Pancreas (tissue), 10 donors: Measurements from ENCODE around the gene RALGPS2. TPM values are rescaled to one million over a fixed set of nuclear protein-coding genes. Genes with fewer than 3 reads are reported as not detected.

Experiments used
- ATAC-seq, 4 donors: fragments of 200-7000 bp; cut with Tn5 transposase; one replicate each; pipeline versions ENCODE4 v1.8.0 to v1.9.1; 2020; ENCODE audit warnings: mild to moderate bottlenecking in 4 of 4, moderate library complexity in 4 of 4
- DNase-seq, 6 donors: peaks; one replicate each; pipeline ENCODE4 v3.0.0-alpha.2; 2020
- FAIRE-seq: peaks from 2 replicates; lab custom pipeline; 2012; peaks lifted over from hg19 to GRCh38; lab: Jason Lieb, UNC
- H3K27ac ChIP-seq, 4 donors: fragments of 200-600 bp; sonication (generic); 1 replicate in 3 of 4; 2 replicates in 1 of 4; pipeline versions ENCODE4 v1.5.0 to v1.8.0; 2020
- H3K27me3 ChIP-seq, 4 donors: fragments of 200-600 bp; one replicate each; pipeline ENCODE4 v1.8.0; 2021
- H3K36me3 ChIP-seq, 3 donors: fragments of 200-600 bp; sonication (generic) in 1 of 3; one replicate each; pipeline versions ENCODE4 v1.5.0 to v1.8.0; 2020 to 2021
- H3K4me1 ChIP-seq, 3 donors: fragments of 200-600 bp; one replicate each; pipeline ENCODE4 v1.8.0; 2021
- H3K4me3 ChIP-seq, 4 donors: fragments of 200-600 bp; sonication (generic) in 2 of 4; one replicate each; pipeline versions ENCODE4 v1.5.0 to v1.8.0; 2020 to 2021
- H3K9me3 ChIP-seq, 4 donors: fragments of 200-600 bp; one replicate each; pipeline ENCODE4 v1.8.0; 2021
- WGBS, 2 donors: extraction: QIAGEN DNeasy Blood & Tissue Kit; methylation state at CpG; one replicate each; pipeline ENCODE4 v1.1.7; 2013; 5-methylcytosine and 5-hydroxymethylcytosine counted together
- intact Hi-C, 3 donors: fragments of 100-400 bp; cut with DNase I; formaldehyde crosslinking; loops; one replicate each; pipeline versions ENCODE4 v1.11.1 to v1.14.2; 2022
- polyA plus RNA-seq, 2 donors: library from polyadenylated mRNA; stranded (reverse); fragments of 200-250 nt; gene quantifications; one replicate each; pipeline ENCODE4 v1.2.3, GENCODE V29; 2013
- total RNA-seq, 6 donors: library from RNA; stranded (reverse); fragmentation: NEBNext Ultra II Directional in 4 of 6; extraction: Animal tissue kit (Norgen Biotek cat#: 25700) in 4 of 6; gene quantifications; one replicate each; pipeline versions ENCODE4 v1.2.1 to v1.2.4, GENCODE V29; 2021 to 2023
- TF ChIP-seq, protein P1 (sequence below), 4 donors: fragments of 200-600 bp; sonication (generic) in 3 of 4; IDR thresholded peaks; one replicate each; pipeline versions ENCODE4 v1.5.0 to v1.8.0; 2021; ENCODE audit warnings: antibody characterized with exemption in 4 of 4
- donor health status: healthy with polysubstance abuse.
- donor health status: DM: no; HTN: no; CAD: no; lungs with moderate emphysema.
- donor health status: DM: no; HTN: no; CAD: no.
- donor health status: control.
- donor health status: control.
- donor health status: Bipolar disorder and iron deficiency.
- donor health status: DM: yes; HTN: yes; CAD: no.
- donor health status: DM: no; HTN: no; CAD: no.
- donor health status: DM: no; HTN: no; CAD: no.
- donor health status: DM: yes; HTN: yes; CAD: no.

Gene RALGPS2
- total and polyA plus RNA-seq, 8 donors, result 1.9 to 11.6 (median 7.6) TPM

DNA sequence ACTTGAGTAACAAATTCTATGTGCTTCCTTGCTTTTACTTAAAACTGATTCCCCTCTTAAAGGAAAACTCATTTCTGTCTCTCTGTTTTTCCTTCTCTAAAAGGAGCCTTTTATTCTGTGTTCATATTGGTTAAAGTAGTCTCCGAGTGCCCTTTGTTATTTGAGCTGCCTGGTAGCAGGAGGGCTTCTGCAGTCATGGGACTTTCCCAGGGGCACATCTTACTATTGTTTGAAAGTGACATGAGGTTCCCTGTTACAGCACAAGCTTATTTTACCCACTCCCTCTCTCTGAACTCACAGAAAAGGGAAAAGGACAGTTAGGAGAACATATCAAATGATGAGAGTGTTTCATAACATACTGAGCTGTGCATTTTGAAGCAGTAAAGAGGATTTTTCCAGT, 203.9 kb downstream of the RALGPS2 start:
- no peaks in the 10 kb centered on the region for H3K36me3 ChIP-seq
- no peak for FAIRE-seq

DNA sequence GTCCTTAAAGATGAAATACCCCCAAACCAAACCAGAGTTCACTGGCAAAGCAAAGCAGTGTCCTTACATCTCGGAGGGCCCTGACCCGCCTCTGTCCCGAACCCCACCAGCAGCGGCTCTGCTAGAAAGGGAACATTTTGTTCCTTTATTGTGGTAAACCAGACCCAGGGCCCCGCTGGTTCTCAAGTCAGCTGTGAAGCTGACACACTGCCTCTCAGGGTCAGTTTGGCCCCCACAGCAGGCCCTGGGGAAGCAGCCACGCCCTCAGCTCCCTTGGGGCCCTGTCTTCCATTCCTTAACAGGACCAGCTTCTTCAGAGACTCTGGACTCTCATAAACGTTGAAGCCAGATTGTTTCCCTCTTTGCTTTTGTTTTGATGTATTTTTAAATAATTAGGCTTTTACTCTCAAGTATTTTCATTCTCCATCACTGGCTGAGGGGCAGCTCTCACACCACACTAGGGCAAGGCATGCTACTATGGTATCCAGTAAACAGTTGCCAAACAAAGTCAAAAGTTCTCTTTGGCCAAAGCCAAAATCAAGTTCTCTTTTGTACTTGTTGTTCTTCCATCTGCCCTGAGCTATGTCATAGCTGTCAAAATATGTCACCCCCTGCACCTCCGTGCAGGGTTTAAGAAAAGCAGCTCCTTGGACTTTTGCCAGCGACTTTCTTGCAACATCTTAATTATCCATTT, 207.0 kb downstream of the RALGPS2 start:
- Histone ChIP-seq H3K27ac (peak overlapping the region in 1 of 4 donors; percentile 18), H3K9me3 (no peaks in the 10 kb centered on the region), H3K4me3 (no peak overlapping the region), H3K27me3 (no peaks in the 10 kb centered on the region), H3K4me1 (no peaks in the 10 kb centered on the region), H3K36me3 (no peaks in the 10 kb centered on the region)
- intact Hi-C loops, result no loop called here
- TF ChIP-seq, protein P1, sequence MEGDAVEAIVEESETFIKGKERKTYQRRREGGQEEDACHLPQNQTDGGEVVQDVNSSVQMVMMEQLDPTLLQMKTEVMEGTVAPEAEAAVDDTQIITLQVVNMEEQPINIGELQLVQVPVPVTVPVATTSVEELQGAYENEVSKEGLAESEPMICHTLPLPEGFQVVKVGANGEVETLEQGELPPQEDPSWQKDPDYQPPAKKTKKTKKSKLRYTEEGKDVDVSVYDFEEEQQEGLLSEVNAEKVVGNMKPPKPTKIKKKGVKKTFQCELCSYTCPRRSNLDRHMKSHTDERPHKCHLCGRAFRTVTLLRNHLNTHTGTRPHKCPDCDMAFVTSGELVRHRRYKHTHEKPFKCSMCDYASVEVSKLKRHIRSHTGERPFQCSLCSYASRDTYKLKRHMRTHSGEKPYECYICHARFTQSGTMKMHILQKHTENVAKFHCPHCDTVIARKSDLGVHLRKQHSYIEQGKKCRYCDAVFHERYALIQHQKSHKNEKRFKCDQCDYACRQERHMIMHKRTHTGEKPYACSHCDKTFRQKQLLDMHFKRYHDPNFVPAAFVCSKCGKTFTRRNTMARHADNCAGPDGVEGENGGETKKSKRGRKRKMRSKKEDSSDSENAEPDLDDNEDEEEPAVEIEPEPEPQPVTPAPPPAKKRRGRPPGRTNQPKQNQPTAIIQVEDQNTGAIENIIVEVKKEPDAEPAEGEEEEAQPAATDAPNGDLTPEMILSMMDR (IDR thresholded peaks at IDR 0.05), result no peak
- peak; percentile 24 to 73 (median 50) for ATAC-seq
- WGBS, 2 donors, result 63 to 70% methylated on average over 9 of the region's 9 CpGs
- FAIRE-seq, result peak; percentile 96
- no peak for DNase-seq

More for the DNA sequence above, 203.9 kb downstream of the RALGPS2 start:
- intact Hi-C loops, result no loop called here
- H3K4me3 ChIP-seq, result no peak overlapping the region
- no peaks in the 10 kb centered on the region for H3K9me3 ChIP-seq
- no peaks in the 10 kb centered on the region for H3K4me1 ChIP-seq
- TF ChIP-seq, protein P1 (IDR thresholded peaks at IDR 0.05), result no peak
- no peak overlapping the region for H3K27ac ChIP-seq
- DNase-seq (no peak), ATAC-seq (peak in 1 of 4 donors; percentile 35)
- WGBS, 2 donors, result 68 to 85% methylated on average over 1 of the region's 1 CpG
- H3K27me3 ChIP-seq, result no peaks in the 10 kb centered on the region

DNA sequence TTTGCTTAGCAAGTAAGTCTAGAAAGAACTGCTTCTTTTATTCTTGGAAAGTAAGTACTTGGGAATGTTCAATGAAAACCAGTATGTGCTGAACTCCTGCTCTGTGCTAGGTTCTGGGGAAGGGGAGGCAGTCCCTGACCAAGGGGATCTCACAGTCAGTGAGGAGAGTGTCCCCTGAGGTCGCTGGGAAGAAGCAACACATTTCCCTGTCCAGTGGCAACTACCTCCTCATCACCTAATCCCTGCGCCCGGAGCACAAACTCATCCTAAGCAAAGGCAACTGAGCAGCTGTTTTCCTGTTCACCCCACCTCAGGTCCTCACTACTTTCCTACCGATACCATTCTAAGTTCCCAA, 207.5 kb downstream of the RALGPS2 start:
- DNase-seq (no peak), ATAC-seq (peak in 1 of 4 donors; percentile 11), FAIRE-seq (no peak)
- no peaks in the 10 kb centered on the region for H3K27me3 ChIP-seq
- H3K4me1 ChIP-seq, result no peaks in the 10 kb centered on the region
- H3K4me3 ChIP-seq, result no peak overlapping the region
- no peaks in the 10 kb centered on the region for H3K36me3 ChIP-seq
- intact Hi-C loops, result no loop called here
- WGBS, 2 donors, result 81 to 86% methylated on average over 4 of the region's 4 CpGs
- TF ChIP-seq, protein P1 (IDR thresholded peaks at IDR 0.05), result no peak
- no peak overlapping the region for H3K27ac ChIP-seq
- H3K9me3 ChIP-seq, result no peaks in the 10 kb centered on the region

DNA sequence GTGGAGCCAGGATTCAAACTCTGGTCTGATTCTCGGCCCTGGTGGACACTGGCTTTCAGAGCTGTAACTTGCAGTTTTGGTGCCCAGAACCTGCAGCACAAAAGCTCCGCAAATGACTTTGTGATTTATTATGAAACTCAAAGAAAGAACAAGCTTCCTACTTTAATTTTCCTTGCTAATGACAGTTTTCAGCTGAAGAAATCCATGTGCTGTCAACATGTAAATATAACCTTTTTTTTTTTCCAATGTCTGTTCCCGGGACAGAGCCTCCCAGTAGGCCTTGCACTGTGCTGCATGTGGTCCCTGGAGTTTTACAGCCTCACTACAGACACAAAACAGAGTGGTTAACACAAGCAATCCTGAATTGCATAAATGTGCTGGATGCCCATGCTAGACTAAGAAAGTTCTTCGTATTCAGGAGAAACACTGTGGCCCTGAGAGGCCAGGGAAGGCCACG, 208.1 kb downstream of the RALGPS2 start:
- peak in 1 of 4 donors; percentile 41 for ATAC-seq
- TF ChIP-seq, protein P1 (IDR thresholded peaks at IDR 0.05), result no peak
- no peaks in the 10 kb centered on the region for H3K27me3 ChIP-seq
- intact Hi-C loops, result no loop called here
- no peaks in the 10 kb centered on the region for H3K36me3 ChIP-seq
- no peaks in the 10 kb centered on the region for H3K4me1 ChIP-seq
- no peak overlapping the region for H3K27ac ChIP-seq
- H3K9me3 ChIP-seq, result no peaks in the 10 kb centered on the region
- 77 to 83% methylated on average over 5 of the region's 5 CpGs for WGBS, 2 donors
- no peak for DNase-seq
- peak; percentile 64 for FAIRE-seq
- no peak overlapping the region for H3K4me3 ChIP-seq
